PC-9 (cell line): ENCODE measurements around the gene ZFYVE26. TPM values are rescaled to one million over a fixed set of nuclear protein-coding genes. Genes with fewer than 3 reads are reported as not detected.

Experiments
- BruUV-seq: library from RNA; stranded (reverse); fragments of 400-500 nt; replicated peaks from 2 replicates; lab custom pipeline; 2021; lab: Mats Ljungman, UMichigan
- CTCF ChIA-PET: fragments of 300-600 bp; sonication (Branson Sonifier 250); formaldehyde crosslinking; loops from one replicate; lab custom pipeline; 2022; ENCODE audit warnings: antibody characterized with exemption; lab: Charles Lee
- POLR2A ChIA-PET: fragments of 300-600 bp; sonication (Branson Sonifier 250); formaldehyde crosslinking; loops from one replicate; lab custom pipeline; 2022; ENCODE audit warnings: antibody characterized with exemption; ENCODE audit not compliant: unreplicated experiment; lab: Charles Lee
- DNase-seq, 2 experiments: peaks; one replicate each; pipeline versions ENCODE4 v3.0.0 to v3.0.0-alpha.2; 2015 to 2022; ENCODE audit warnings: mixed read lengths in 1 of 2
- H2AFZ ChIP-seq: fragments of 200-600 bp; sonication (generic); 2 replicates; pipeline ENCODE4 v1.8.1; 2017; ENCODE audit warnings: antibody characterized with exemption
- H3F3A ChIP-seq: fragments of 200-600 bp; sonication (generic); 2 replicates; pipeline ENCODE4 v1.8.1; 2017; ENCODE audit warnings: antibody characterized with exemption, mild to moderate bottlenecking, low read depth; ENCODE audit not compliant: insufficient read depth
- H3K27ac ChIP-seq: fragments of 200-600 bp; sonication (generic); 2 replicates; pipeline ENCODE4 v1.6.1; 2016; ENCODE audit warnings: mixed run types
- H3K27me3 ChIP-seq: fragments of 200-600 bp; sonication (generic); 2 replicates; pipeline ENCODE4 v1.6.1; 2016; ENCODE audit warnings: low read depth, mixed run types; ENCODE audit not compliant: insufficient read depth
- H3K36me3 ChIP-seq: fragments of 200-600 bp; sonication (generic); 2 replicates; pipeline ENCODE4 v1.6.1; 2016; ENCODE audit warnings: low read depth, mixed run types
- H3K4me1 ChIP-seq: fragments of 200-600 bp; sonication (generic); replicated peaks from 2 replicates; pipeline ENCODE4 v1.6.1; 2016; ENCODE audit warnings: mixed run types; ENCODE audit not compliant: insufficient read depth
- H3K4me2 ChIP-seq: fragments of 200-600 bp; sonication (generic); 2 replicates; pipeline ENCODE4 v1.6.1; 2017; ENCODE audit warnings: mixed run types
- H3K4me3 ChIP-seq: fragments of 200-600 bp; sonication (generic); 2 replicates; pipeline ENCODE4 v1.6.1; 2016; ENCODE audit warnings: mixed run types
- H3K79me2 ChIP-seq: fragments of 200-600 bp; sonication (generic); 2 replicates; pipeline ENCODE4 v1.6.1; 2017; ENCODE audit warnings: low read depth, mixed run types
- H3K9me2 ChIP-seq: fragments of 200-600 bp; sonication (generic); 2 replicates; pipeline ENCODE4 v1.8.1; 2017; ENCODE audit warnings: mild to moderate bottlenecking; ENCODE audit not compliant: insufficient read depth
- H3K9me3 ChIP-seq: fragments of 200-600 bp; sonication (generic); 2 replicates; pipeline ENCODE4 v1.8.1; 2016; ENCODE audit warnings: low read depth; ENCODE audit not compliant: insufficient read depth
- H4K20me1 ChIP-seq: fragments of 200-600 bp; sonication (generic); 2 replicates; pipeline ENCODE4 v1.8.1; 2017; ENCODE audit not compliant: insufficient read depth
- CTCF ChIP-seq: fragments of 200-600 bp; sonication (generic); conservative IDR thresholded peaks from 2 replicates; pipeline ENCODE4 v1.6.1; 2017; ENCODE audit warnings: mixed run types, antibody characterized with exemption, mild to moderate bottlenecking, moderate library complexity
- EZH2 ChIP-seq: fragments of 200-600 bp; sonication (generic); IDR thresholded peaks from 2 replicates; pipeline ENCODE4 v1.8.0; 2017; ENCODE audit warnings: antibody characterized with exemption, low read depth
- intact Hi-C: fragments of 100-400 bp; cut with micrococcal nuclease; formaldehyde crosslinking; loops from one replicate; pipeline ENCODE4 v1.10.0; 2022; ENCODE audit not compliant: unreplicated experiment
- total RNA-seq: library from RNA; stranded (reverse); gene quantifications from 2 replicates; pipeline ENCODE4 v1.2.3, GENCODE V29; 2021

ZFYVE26 gene
- total RNA-seq, 1 experiment from 2014 or later: 19.2 TPM

GRCh38 chr14:67762051-67762450 lies 54.3 kb downstream of the ZFYVE26 start:
- DNase-seq: no peak
- H3K4me2 ChIP-seq: no peak overlapping the region
- H2AFZ ChIP-seq: no peak overlapping the region
- H3K9me2 ChIP-seq: no peaks in the 10 kb centered on the region
- no peak overlapping the region for H3K4me3 ChIP-seq
- no peak for TF ChIP-seq EZH2
- TF ChIP-seq CTCF: no peak
- CTCF ChIA-PET: no interaction called here
- H4K20me1 ChIP-seq: no peaks in the 10 kb centered on the region
- intact Hi-C loops: no loop called here
- peaks cover 39% of the 10 kb centered on the region for H3F3A ChIP-seq
- H3K27me3 ChIP-seq: no peaks in the 10 kb centered on the region
- H3K9me3 ChIP-seq: no peaks in the 10 kb centered on the region
- H3K4me1 ChIP-seq: peaks cover 47% of the 10 kb centered on the region
- H3K79me2 ChIP-seq: no peaks in the 10 kb centered on the region
- BruUV-seq: no TSS peak
- POLR2A ChIA-PET: interaction anchor here (0.6 kb wide), 1 partner anchor 38 kb away, joined by 11 read pairs; no protein-coding TSS in a partner anchor
- H3K27ac ChIP-seq: no peak overlapping the region
- H3K36me3 ChIP-seq: no peaks in the 10 kb centered on the region; the same call in 1 of the 2 replicates

- no TSS peak for BruUV-seq
- TF ChIP-seq CTCF: no peak
- TF ChIP-seq EZH2: no peak
- Histone ChIP-seq H3K9me2 (no peaks in the 10 kb centered on the region), H4K20me1 (no peaks in the 10 kb centered on the region), H3F3A (peaks cover 26% of the 10 kb centered on the region), H3K36me3 (no peaks in the 10 kb centered on the region; the same call in 1 of the 2 replicates), H3K79me2 (no peaks in the 10 kb centered on the region), H2AFZ (no peak overlapping the region), H3K4me1 (peaks cover 31% of the 10 kb centered on the region), H3K4me2 (no peak overlapping the region), H3K27me3 (no peaks in the 10 kb centered on the region), H3K9me3 (no peaks in the 10 kb centered on the region), H3K4me3 (no peak overlapping the region), H3K27ac (no peak overlapping the region)
- POLR2A ChIA-PET: interaction anchor here (0.6 kb wide), 1 partner anchor 31 kb away, joined by 3 read pairs; no protein-coding TSS in a partner anchor
- CTCF ChIA-PET: no interaction called here
- no peak for DNase-seq
- intact Hi-C loops: no loop called here
Measured at GRCh38 chr14:67759916-67760315, 56.5 kb downstream of the ZFYVE26 start.

GRCh38 chr14:67757175-67757574 lies 59.2 kb downstream of the ZFYVE26 start:
- Histone ChIP-seq H3K9me2 (no peaks in the 10 kb centered on the region), H3K9me3 (no peaks in the 10 kb centered on the region), H3K4me3 (no peak overlapping the region), H3K4me1 (peaks cover 3% of the 10 kb centered on the region; the same call in 1 of the 2 replicates), H3K4me2 (no peak overlapping the region), H4K20me1 (no peaks in the 10 kb centered on the region), H3F3A (no peaks in the 10 kb centered on the region), H3K79me2 (no peaks in the 10 kb centered on the region), H2AFZ (no peak overlapping the region), H3K27ac (no peak overlapping the region), H3K27me3 (no peaks in the 10 kb centered on the region), H3K36me3 (no peaks in the 10 kb centered on the region; the same call in 1 of the 2 replicates)
- DNase-seq: no peak
- POLR2A ChIA-PET: no interaction called here
- intact Hi-C loops: no loop called here
- CTCF ChIA-PET: no interaction called here
- BruUV-seq: no TSS peak
- TF ChIP-seq EZH2: no peak
- no peak for TF ChIP-seq CTCF
